Body of pancreas (tissue), 4 donors: ENCODE data around the gene RALA. TPM values are rescaled to one million over a fixed set of nuclear protein-coding genes. Genes with fewer than 3 reads are reported as not detected.

ENCODE experiments used
- ATAC-seq: fragments of 150-250 bp; one replicate; pipeline ENCODE4 v1.9.1; 2016
- DNase-seq, 4 donors: peaks; one replicate each; pipeline ENCODE4 v3.0.0-alpha.2; 2019
- H3K27ac ChIP-seq, 4 donors: fragments of 200-600 bp; sonication (generic); 1 replicate in 3 of 4; 2 replicates in 1 of 4; pipeline versions ENCODE4 v1.5.1 to v1.6.1; 2016 to 2019; ENCODE audit warnings: mild to moderate bottlenecking in 1 of 4, mixed read lengths in 1 of 4, moderate library complexity in 1 of 4
- H3K27me3 ChIP-seq, 2 donors: fragments of 200-600 bp; sonication (generic); one replicate each; pipeline ENCODE4 v1.6.0; 2016; ENCODE audit warnings: mild to moderate bottlenecking in 1 of 2
- H3K36me3 ChIP-seq, 2 donors: fragments of 200-600 bp; sonication (generic); replicated peaks in 1 of 2; 2 replicates each; pipeline ENCODE4 v1.5.1; 2016; ENCODE audit warnings: low read depth in 2 of 2; ENCODE audit not compliant: insufficient read depth in 1 of 2
- H3K4me1 ChIP-seq: fragments of 200-600 bp; sonication (generic); one replicate; pipeline ENCODE4 v1.6.0; 2016
- H3K4me3 ChIP-seq, 2 donors: fragments of 200-600 bp; sonication (generic); 1 replicate in 1 of 2; 2 replicates in 1 of 2; pipeline ENCODE4 v1.5.1; 2016 to 2019
- H3K9me3 ChIP-seq, 3 donors: fragments of 200-600 bp; sonication (generic); 1 replicate in 2 of 3; 2 replicates in 1 of 3; pipeline ENCODE4 v1.5.1; 2016
- POLR2A ChIP-seq, 3 donors: fragments of 450-650 bp; IDR thresholded peaks; one replicate each; pipeline ENCODE4 v1.6.1; 2016; ENCODE audit warnings: antibody characterized with exemption in 3 of 3, mild to moderate bottlenecking in 2 of 3
- WGBS, 2 donors: methylation state at CpG; one replicate each; pipeline ENCODE4 v1.1.5; 2017; 5-methylcytosine and 5-hydroxymethylcytosine counted together
- intact Hi-C: fragments of 100-400 bp; cut with DNase I; formaldehyde crosslinking; loops from one replicate; pipeline ENCODE4 v1.15.1; 2023
- total RNA-seq, 2 donors: library from RNA; depleted of rRNA; stranded (reverse); fragments of >200 nt; gene quantifications; one replicate each; pipeline ENCODE4 v1.1.0, GENCODE V29; 2016
- TF ChIP-seq, protein P1 (sequence below), 7 experiments: fragments of 450-650 bp in 4 of 7; fragments of 200-600 bp in 3 of 7; sonication (generic) in 3 of 7; IDR thresholded peaks; one replicate each; pipeline ENCODE4 v1.5.1; 2016 to 2019; ENCODE audit warnings: antibody characterized with exemption in 7 of 7

The RALA gene
- total RNA-seq, 2 donors from 2014 or later = 10.5 to 14.5 TPM

DNA sequence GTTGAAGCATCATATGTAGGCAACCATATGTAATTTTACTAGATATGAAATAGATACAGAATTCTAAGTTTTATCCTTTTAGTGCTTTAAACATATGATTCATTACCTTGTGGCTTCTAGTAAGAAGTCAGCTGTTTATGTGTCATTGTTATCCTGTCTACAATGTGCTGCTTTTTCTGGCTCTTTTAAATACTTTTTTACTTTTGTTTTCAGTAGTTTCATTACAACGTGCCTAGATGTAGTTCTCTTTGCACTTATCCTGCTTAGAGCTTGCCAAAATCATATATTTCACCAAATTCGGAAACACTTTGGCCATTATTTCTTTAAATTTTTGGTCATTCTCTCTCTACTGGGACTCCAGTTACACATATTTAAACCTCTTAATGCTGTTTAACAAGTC is 30.8 kb upstream of the RALA start:
- Histone ChIP-seq H3K27ac (no peak overlapping the region), H3K36me3 (no peaks in the 10 kb centered on the region), H3K4me3 (no peak overlapping the region), H3K27me3 (no peaks in the 10 kb centered on the region), H3K9me3 (no peaks in the 10 kb centered on the region), H3K4me1 (no peaks in the 10 kb centered on the region)
- DNase-seq (no peak), ATAC-seq (no peak)
- intact Hi-C loops = no loop called here
- TF ChIP-seq POLR2A (IDR thresholded peaks at IDR 0.05) = no peak
- TF ChIP-seq, protein P1, sequence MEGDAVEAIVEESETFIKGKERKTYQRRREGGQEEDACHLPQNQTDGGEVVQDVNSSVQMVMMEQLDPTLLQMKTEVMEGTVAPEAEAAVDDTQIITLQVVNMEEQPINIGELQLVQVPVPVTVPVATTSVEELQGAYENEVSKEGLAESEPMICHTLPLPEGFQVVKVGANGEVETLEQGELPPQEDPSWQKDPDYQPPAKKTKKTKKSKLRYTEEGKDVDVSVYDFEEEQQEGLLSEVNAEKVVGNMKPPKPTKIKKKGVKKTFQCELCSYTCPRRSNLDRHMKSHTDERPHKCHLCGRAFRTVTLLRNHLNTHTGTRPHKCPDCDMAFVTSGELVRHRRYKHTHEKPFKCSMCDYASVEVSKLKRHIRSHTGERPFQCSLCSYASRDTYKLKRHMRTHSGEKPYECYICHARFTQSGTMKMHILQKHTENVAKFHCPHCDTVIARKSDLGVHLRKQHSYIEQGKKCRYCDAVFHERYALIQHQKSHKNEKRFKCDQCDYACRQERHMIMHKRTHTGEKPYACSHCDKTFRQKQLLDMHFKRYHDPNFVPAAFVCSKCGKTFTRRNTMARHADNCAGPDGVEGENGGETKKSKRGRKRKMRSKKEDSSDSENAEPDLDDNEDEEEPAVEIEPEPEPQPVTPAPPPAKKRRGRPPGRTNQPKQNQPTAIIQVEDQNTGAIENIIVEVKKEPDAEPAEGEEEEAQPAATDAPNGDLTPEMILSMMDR (IDR thresholded peaks at IDR 0.05) = no peak
- WGBS, 2 donors = 21 to 37% methylated on average over 2 of the region's 2 CpGs

DNA sequence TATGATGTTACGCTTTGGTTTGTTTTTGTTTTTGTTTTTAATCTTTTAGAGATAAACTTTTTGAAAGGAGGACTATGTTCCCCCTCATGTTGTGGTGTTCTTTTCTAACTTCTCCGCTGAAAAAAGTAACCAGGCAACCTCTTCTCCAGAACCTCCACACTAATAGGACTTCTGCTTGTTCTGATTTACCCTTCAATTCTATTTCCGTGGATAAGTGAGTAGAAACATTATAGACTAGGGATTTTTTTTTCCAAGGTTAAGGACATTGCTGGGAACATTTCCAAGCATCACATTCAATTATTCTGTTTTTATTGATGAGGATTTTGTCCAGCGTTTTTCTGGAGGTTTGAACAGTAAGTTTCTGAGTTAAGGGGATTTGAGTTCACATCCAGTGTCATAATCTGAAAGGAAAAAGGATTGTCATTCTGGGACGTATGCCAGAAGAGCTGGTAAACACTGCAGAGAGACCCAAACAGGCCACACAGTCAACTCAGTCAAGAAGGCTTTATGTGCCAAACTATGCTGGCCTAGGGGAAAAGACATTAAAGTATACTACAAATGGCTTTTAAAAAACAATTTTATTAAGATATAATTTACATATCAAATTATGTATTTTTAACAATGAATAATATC is 28.3 kb upstream of the RALA start:
- ATAC-seq = no peak
- intact Hi-C loops = no loop called here
- Histone ChIP-seq H3K27me3 (no peaks in the 10 kb centered on the region), H3K36me3 (no peaks in the 10 kb centered on the region), H3K27ac (no peak overlapping the region), H3K9me3 (no peaks in the 10 kb centered on the region), H3K4me1 (no peaks in the 10 kb centered on the region), H3K4me3 (no peak overlapping the region)
- WGBS, 2 donors = 35 to 41% methylated on average over 5 of the region's 5 CpGs
- no peak for TF ChIP-seq POLR2A (IDR thresholded peaks at IDR 0.05)
- TF ChIP-seq, protein P1 (IDR thresholded peaks at IDR 0.05) = no peak
- DNase-seq = no peak

DNA sequence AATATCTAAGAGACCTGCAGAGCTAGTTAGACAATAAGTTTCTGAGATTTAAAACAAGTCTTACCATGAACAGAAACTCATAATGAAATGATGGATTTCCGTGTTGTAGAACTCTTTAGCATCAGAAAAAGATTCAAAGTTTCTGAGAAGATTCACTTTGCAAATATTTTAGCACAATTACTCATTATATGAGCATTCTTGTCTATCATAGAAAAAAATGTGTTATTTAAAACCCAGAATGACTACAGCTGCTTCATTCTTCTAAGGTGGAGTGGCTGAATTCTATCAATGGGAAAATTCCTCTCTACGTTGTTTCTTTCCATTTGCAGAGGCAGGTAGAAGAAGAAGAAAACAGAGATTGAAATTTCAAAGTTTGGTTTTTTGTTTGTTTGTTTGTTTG is 21.0 kb upstream of the RALA start:
- intact Hi-C loops = no loop called here
- Histone ChIP-seq H3K27ac (no peak overlapping the region), H3K9me3 (no peaks in the 10 kb centered on the region), H3K36me3 (no peaks in the 10 kb centered on the region), H3K27me3 (no peaks in the 10 kb centered on the region), H3K4me1 (peaks cover under 1% of the 10 kb centered on the region), H3K4me3 (no peak overlapping the region)
- ATAC-seq = no peak
- 44 to 66% methylated on average over 2 of the region's 2 CpGs for WGBS, 2 donors
- no peak for DNase-seq
- TF ChIP-seq, protein P1 (IDR thresholded peaks at IDR 0.05) = no peak
- TF ChIP-seq POLR2A (IDR thresholded peaks at IDR 0.05) = no peak

DNA sequence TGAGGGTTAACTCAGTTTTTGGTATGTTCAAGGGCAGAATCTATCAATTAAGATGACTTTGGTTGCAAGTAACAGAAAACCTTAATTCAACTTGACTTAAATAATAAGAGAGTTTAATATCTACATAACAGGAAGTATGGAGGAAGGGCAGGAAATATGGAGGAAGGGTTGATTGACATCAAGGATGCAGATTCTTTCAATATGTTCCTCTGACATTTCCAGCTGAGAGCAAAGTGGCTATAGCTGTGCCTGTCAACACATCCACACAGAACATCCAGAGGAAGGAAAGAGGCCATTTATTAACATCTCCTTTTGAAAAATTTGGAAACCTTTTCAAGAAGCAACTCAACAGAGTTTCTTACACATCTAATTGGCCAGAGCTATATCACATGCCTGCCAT is 19.4 kb upstream of the RALA start:
- intact Hi-C loops = no loop called here
- no peaks in the 10 kb centered on the region for H3K36me3 ChIP-seq
- no peak overlapping the region for H3K4me3 ChIP-seq
- no peaks in the 10 kb centered on the region for H3K27me3 ChIP-seq
- DNase-seq (no peak), ATAC-seq (no peak)
- TF ChIP-seq, protein P1 (IDR thresholded peaks at IDR 0.05) = no peak
- no peak for TF ChIP-seq POLR2A (IDR thresholded peaks at IDR 0.05)
- H3K27ac ChIP-seq = no peak overlapping the region
- H3K4me1 ChIP-seq = peaks cover 5% of the 10 kb centered on the region
- no peaks in the 10 kb centered on the region for H3K9me3 ChIP-seq

DNA sequence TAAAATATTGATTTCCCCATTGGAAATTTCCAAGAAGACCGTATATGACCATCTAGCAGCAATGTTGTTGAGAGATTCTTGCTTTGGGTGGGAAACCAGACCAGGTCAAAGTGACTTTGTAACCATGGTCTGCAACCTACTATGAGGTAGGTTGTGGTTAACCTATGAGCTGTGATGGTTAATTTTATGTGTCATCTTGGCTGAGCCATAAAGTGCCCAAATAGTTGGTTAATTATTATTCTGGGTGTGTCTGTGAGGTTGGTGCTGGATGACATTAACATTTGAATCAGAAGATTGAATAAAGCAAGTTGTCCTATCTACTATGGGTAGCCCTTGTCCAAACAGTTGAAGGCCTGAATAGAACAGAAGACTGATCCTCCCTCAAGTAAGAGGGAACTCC is 18.3 kb upstream of the RALA start:
- no peak for DNase-seq
- intact Hi-C loops = no loop called here
- no peak for ATAC-seq
- TF ChIP-seq POLR2A (IDR thresholded peaks at IDR 0.05) = no peak
- TF ChIP-seq, protein P1 (IDR thresholded peaks at IDR 0.05) = no peak
- no peak overlapping the region for H3K4me3 ChIP-seq
- 74 to 89% methylated on average over 1 of the region's 1 CpG for WGBS, 2 donors
- H3K9me3 ChIP-seq = no peaks in the 10 kb centered on the region
- H3K27me3 ChIP-seq = no peaks in the 10 kb centered on the region
- H3K27ac ChIP-seq = no peak overlapping the region
- peaks cover 5% of the 10 kb centered on the region for H3K4me1 ChIP-seq
- H3K36me3 ChIP-seq = no peaks in the 10 kb centered on the region
